ENCODE results near the gene CCDC33.

The CCDC33 gene

DNA sequence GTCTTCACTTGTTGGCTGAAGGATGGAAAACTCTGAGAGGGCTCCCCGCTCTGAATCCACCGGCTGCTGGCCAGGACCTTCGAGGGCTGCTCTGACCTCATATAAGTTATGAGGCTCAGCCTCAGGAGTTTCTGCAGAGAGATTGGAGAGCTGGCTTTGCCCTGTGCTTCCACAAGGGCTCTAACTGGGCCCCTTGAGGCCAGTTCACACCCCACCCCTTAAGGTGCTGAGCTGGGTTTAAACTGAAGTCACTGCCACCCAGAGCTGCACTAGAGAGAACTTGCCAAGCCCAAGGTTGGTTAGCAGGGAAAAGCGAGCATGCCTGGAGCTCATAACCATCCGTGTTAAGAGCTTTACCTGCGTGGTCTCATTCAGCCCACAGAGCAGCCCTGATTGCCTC lies 2.8 kb upstream of the CCDC33 start:
- DNase-seq: no peak

DNA sequence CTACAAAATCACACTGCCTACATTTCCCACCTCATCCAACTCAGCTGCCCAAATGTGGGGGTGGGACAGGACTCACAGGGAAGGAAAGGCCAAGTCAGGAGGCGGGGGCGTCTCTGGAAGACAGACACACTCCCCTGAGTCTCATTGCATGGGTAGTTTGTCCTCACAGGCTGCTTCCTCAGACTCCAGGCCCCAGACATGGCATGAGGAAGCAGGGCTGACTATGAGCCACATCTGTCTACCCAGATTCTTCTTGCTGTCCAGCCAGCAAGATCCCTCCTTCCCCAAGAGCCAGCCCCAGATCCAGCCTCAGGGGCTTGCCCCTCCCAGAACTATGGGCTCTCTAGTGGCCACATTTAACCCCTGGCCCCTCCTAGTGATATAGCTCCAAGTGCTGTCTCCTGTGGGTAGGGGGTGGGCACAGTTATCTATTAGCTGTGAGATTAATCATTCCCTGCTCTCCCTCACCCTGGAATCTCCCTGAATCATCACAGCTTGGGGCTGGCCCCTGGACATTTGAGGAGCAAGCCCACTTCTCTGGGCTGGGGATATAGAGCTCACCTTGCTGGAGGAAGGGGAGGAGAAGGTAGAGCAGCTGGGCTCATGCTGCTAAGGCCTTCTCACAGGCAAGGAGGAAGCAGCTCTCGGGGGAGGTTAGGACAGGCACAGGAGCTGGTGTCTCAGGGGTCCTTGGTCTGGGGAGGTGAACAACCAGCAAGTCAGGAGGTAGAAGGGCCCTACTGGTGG lies 2.1 kb upstream of the CCDC33 start:
- DNase-seq: no peak

DNA sequence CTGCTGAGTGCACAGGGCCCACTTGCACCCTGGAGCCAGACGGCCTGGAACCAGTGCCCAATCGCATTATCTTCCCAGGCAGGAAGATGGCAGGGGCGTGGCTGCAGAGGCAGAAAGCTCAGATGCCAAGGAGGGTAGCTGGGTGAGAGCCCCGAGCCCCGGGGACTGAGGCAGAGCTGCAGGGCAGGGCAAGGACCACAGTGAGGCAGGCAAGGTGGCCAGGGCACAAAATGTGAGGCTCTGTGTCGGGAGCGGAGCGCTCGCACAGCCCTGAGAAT lies 1.6 kb upstream of the CCDC33 start:
- no peak for DNase-seq

DNA sequence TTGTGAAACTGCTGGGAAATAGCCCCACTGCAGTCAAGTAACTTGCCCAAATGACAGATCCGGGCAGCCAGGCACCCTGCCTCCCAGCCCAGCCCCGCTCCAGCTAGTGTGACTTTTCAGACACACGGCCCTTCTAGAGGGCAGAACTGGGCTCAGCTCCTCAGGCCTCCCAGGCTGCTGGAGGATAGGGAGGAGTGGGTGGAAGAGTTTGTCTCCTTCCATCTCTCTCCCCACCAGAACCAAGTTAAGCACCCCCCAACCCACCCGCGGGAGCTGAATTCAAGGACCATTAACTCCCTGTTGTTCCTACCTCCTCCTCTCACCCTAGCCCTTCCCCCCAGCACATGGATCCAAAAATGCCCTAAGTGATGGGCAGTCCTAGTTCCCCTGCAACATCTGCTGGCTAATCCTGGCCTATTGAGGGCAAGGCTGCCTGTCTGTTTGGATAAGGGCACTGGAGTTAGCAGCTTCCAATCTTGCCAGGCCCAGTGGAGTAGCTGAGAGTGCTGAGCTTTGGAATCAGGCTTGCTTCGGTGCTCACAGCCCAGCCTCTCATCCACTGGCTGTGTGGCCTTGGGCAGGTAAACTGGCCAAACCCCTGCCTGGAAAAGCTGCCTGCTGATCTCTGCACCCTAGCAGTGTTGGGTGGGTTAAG lies 3.1 kb downstream of the CCDC33 start:
- DNase-seq: no peak

DNA sequence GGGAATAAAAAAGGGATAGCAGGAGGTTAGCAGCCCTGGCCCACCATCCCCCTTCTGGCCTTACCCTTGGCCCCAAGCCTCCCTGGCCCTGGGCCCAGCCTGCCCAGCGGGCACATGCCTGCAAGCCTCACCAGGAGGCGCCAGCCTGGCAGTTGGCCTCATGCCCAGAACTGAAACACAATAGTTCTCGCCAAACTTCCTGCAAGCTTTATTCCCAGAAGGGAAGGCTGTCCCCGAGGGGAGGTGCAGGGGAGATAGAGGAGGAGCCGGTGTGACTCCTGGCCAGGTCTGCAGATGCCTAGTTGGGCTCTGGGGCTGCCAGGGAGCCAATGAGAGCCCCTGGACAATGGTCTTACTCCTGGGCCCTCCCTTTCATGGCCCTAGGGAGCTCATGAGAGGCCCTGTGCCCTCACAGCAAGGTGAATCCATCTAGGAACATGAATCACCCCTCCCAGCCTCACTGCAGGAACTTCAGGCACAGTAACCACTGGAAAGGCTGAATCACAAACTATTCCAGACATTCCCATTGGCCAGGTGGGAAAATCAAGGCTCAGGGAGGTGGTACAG lies 4.0 kb downstream of the CCDC33 start:
- no peak for DNase-seq

DNA sequence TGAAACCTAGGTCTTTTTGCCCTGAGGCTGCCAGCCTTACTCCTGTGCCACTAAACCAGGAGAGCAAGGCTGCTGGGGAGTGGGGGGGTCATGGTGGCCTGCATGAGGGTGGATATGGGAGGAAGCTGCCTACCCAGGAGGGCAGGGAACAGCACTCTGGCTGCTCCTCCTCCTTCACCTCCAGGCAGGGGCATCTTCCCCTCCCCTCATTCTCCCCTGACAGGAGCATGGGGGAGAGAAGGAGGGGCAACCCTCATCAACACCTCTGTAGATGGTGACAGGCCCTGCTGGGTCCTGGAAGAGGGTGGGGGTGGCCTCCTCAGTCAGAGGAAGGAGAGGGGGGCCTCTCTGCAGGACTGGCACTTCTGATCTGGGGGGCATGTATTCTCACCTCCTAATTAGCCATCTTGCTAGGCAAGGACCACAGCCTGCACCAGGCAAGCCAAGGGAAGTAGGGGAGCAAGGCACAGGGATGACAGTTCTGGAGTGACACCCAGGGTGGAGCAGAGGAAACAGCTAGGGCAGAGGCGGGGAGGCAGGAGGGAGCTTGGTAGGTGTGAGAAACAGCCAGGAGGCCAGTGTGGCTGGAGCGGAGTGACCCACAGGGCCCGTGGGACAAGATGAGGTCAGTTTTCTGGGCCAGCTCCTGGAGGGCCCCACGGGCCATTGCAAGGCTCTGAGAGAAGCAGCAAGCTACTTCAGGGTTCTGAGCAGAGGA lies 4.9 kb downstream of the CCDC33 start:
- DNase-seq: no peak

DNA sequence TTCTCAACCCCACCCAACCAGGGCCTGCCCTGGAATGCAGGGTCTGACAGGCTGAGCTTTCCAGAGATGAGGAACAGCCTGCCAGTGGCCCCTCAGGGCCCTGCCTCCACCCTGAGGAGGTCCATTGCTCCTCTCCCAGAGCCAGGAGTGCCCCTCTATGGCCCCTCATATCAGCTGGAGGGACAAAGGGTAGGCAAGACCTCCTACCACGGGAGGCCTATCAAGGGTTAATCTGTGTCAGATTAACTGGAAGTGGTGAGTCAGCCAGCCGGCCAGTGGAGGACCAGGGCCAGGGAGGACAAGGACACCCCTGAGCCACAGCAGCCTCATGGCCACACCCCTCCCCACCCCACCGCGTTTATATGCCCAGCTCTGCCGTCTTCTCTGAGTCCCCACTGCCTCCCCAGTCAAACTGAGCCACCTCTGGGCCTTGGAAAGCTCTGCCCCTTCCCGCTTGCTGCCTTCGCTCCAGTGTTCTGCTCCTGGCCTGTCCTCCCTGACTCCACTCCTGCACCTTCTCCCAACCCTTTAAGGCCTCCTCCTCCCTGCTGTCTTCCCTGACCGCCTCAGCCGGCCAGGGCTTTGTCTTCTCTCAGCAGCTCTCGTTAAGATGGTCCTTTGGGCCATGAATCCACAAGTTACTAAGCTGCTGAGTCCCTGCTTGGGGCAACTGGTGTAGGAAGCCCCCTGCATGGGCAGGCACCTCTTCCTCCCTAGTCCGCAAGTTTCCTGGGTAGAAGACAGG lies 6.5 kb downstream of the CCDC33 start:
- DNase-seq: no peak

DNA sequence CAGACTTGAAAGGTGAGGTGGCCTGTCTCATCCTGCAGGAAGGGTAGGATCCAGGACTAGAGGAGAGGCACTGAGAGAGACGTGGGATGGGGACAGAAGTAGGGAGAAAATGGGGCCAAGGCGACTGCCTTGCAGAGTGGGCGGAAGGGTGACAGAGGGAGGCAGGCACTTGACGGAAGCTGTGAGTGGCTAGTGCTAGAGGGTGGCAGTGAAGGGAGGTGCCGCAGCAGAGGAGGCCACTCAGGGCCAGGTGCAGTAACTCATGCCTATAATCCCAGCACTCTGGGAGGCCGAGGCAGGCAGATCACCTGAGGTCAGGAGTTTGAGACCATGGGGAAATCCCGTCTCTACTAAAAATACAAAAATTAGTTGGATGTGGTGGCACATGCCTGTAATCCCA lies 7.3 kb downstream of the CCDC33 start:
- no peak for DNase-seq

DNA sequence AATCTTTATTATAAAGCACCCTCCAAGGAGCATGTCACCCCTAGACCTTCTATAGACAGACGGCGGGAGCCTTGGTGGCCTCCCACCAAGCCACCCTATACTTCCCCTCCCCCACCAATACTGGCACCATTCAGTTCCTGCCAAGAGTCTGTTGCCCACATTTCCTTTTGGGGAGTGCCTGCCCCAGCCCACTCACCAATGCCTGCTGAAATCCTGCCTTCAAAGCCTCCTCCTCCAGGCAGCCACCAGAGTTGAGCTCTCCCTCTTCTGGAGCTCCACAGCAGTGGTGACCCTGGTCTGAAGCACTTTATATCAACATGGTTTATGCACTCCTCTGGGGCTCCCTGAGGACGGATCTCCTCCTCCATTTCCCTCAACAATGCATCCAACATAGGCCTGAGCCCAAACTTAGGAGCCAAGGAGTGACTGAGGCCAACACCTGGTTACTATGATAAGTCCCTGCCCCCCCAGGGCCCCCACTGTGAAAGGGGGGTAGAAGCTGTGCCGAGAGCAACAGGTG lies 8.8 kb downstream of the CCDC33 start:
- no peak for DNase-seq

DNA sequence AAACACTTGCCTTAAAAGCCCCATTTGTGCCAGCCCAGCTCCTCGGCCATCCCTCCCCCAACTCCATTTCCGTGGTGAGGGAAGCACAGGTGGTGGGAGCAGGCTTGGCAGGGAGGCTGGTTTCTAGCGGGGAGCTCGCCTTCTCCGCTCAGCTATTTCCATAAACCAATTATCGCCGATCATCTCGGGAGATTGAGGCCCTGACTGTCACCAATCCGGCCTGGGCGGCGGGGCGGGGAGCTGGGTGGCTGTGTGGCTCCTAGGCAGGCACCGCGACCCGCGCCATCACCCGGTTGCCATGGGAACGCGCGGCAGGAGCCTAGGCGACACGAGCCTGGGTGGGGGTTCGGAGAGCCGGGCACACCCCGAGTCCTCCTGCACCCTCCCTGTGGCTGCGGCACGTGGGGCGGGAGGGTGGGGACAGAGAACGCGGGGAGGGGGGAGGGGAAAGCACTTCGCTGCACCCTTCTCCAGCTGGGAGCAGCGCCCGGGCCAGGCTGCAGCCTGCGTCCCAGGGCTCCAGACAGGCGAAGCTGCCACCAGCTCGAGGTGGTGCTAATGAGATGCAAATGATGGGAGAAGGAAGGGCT lies 9.3 kb downstream of the CCDC33 start:
- DNase-seq: peak; percentile 26 to 38

DNA sequence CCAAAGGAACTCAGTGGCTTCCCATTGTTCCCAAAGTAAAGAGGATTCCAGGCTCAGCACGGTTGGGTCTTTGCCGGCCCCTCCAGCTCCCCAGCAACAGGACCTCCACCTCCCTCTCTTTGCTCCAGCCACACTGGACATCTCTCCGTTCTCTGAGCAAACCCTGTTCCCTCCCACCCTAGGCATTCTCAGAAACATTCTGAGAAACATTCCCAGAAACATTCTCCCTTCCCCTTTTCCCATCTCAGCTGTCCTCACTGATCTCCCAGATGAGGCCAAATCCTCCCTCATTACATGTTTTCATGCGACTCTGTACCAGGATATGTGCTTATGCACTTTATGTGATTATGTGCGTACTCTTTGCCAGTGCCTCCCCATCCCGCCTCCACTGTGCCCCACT lies 14.1 kb downstream of the CCDC33 start:
- DNase-seq: no peak

DNA sequence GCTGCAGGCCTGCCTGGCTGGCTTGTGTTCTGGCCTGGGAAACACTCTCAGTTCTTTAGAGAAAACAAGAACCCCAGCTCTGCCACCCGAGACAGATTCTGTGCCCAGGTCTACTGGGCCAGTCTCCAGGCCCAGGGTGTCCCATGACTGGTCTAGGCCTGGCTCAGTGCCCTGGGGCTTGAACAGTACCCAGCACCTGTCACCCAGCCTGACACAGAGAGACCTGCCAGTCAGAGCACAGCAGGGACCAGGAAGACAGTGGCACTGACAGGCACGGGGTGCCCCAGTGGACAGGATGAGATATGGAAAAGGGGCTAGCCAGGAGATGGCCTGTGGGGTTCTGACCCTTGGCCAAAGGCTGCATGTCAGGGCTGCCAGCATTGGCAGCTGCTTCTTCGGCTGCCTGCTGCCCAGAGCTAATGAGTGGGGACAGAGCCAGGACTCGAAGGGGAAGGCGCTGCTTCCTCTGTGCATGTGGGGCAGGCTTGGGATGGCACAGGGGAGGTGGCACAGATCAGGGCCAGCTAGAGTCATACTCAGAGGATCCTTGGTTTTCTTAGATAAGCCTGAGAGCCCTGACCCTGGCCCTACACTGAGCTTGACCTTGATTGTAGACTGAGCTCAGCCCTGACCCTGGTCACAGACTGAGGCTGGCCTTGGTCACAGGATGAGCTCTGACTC lies 15.1 kb downstream of the CCDC33 start:
- DNase-seq: no peak

DNA sequence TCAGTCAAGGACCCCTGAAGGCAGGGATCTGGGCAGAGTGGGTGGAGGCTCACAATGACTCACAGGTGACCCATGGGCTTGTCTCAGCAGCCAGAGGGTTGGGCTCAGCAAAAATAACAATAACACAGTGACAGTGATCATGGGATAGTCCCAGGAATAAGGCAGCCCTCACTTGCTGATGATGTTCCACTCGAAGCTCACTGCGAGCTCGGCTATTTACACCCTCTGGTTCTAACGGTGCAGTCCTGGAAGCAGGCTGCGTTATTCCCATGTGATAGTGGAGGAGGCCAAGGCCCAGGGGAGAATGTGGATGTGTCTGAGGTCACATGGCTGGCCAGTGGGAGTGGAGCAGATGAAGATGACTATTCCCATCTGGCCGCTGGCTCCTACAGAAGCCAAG lies 16.2 kb downstream of the CCDC33 start:
- no peak for DNase-seq

DNA sequence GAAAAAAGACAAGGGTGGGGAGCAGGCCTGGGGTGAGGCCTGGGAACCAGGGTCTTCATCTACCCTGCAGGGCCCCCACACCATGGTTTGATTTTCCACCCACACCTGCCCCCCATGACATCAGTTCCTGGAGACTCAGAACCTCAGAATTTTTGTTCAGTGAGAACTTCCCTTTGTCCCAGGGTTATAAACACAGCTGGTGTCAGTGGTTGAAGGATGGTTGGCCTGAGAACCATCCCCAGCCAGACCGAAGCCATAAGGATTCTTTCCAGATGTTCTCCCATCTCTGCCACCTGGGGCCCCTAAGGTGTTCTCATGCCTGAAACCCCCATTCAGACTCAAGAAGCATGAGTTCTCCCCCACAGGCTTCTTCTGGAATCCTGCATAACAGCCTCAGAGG lies 16.6 kb downstream of the CCDC33 start:
- DNase-seq: no peak

DNA sequence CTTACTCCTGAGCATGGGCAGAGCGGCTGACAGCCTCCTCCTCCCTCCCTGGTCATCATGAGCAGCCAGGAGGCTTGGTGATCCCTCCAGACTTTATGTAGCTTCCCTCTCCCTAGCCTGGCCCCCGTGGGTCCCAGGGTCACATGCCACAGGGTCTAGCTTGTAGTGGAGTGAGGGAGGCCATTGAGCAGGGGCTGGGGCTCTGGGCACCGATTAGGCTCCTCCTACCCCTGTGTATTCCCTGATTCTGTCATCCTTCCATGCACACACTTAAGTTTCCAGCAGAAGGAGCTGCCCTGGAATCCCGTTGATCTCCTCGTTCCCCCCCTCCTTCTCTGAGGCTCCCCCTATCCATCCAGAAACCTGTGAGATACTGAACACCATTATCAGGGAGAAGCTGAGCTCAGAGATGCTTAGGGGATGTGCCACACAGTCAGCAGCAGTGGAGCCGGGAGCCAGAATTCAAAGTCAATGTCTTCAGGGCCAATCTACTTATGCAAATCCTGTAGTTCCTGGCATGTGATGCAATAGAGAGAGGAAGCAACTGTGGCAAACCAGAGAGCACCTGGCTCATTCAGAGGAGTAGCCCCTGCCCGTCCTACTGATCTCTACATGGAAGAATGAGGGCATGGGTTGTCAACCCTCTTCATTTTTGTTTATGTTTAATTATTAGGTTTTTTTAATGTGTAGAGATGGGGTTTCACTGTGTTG lies 17.2 kb downstream of the CCDC33 start:
- DNase-seq: no peak

DNA sequence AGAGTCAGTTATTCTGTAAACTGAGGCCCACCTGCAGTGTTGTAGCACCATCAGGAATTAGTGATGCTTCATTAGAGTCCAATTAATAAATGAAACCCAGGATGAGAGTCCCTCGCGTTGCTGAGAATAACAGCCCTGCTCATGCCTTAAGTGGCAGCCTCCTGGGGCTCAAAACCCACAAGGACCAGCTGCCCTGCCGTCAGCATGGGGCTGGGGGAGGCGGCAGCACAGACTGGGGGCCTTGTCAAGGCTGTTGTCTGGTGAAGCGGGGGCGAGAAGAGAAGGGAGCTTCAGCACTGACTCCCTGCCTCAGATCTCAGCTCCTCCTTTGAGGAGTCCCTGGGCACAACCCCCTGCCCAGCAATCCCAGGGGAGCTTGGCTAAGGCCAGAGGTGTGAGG lies 21.0 kb downstream of the CCDC33 start:
- DNase-seq: no peak

DNA sequence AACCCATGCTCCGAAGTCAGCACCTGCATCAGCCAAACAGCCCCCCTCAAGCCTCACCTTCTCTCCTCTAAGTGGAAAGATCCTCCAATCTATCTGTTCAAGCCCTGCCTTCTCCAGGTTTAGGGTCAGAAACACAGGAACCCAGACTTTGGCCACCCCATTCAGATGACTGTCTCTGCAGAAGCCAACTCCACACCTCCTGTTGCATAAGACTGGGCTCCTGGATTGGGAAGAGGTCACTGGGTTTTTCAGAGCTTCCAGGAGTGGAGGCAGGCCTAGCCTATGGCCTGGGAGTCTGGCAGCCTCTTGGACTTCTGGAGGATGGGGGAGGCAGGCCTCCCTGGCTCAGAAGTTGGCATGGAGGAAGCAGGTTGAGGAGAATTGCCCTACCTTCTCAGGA lies 21.5 kb downstream of the CCDC33 start:
- DNase-seq: no peak

DNA sequence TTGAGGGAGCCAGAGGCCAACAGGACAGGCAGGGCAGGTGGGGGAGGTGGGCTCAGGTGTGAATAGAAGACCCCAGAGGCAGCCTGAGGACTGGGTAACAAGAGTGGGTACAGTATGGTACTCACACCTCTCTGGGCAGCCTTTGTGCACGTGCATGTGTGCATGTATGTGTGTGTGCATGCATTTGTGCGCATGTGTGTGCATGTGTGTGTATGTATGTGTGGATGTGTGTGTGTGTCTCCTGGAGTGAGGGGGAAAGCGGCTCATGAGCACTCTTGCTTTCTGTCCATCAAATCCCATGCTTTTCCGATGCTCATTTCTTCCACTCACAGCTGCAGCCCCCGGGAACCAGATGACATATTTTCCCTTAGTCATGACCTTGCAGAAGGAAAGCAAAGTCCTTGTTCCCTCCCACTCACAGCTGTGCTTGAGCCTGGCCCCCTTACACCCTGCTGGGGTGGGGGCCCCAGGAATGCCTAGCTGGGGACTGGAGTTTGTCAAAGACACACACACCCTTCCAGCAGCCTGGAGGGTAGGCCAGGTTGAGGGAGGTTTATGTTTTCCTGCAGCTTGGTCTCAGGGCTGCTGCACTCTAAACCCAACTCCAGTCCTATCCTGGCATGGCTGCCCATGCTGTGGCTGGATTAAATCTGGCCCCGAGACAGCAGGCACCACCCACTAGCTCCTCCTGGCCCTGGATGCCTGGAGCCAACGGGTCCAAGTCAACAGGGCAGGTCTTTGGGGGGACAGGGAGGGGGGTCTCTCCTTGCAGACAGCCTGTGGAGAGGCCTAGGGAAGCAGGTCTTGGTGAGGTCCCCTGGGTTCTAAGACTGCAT lies 22.5 kb downstream of the CCDC33 start:
- DNase-seq: no peak

DNA sequence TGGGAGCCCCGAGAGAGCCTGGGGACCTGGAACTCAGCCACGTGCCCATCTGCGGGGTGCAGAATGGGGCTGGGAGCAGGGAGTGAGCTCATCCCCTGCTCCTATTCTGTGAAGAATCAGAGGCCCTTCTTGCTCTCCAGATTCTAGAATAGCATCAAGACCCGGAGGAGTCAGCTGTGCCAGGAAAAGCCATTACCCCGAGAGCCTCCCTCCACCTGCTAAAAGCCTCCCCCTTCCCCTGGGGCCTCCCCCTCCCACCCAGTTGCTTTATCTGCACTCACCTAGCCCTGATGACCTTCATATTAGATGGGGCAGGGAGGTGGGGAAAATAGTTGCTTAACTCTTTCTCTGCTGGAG lies 23.1 kb downstream of the CCDC33 start:
- DNase-seq: no peak

DNA sequence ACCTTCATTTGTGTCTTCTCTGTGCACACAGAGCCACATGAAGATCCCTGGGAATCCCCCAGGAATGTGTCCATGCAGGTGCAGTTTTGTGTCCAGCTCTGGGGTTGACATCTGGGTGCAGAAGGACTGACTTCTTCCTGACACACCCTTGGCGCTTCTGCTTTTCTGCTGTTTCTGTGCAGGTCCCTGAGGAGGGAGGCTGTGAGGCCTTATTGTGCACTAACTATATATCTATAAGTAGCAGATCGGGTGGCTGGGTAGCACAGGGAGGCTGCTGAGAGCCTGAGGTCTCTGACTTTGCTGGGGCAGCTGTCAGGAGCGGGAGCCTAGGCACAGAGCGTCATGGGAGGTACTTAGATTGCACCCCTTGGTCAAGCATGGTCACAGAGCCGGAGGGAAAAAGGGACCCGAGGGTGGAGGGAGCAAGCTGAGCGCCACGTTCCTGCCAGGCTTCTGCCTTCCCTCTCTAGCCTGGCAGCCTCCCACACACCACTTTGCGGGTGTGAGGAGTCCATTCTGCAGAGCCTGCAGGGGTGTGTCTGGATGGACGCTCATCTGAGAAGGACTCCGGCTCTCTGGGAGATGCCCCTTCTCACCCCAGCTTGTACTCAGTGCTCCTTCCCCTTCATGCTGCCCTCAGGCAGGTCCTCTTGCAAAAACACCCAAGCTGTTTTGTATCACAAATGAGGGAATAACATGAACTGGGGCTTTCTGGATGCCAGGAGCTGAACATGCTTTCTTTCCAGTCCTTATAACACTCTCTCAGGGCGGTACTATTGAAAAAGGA lies 23.9 kb downstream of the CCDC33 start:
- DNase-seq: no peak

Data from activated T-cell treated with anti-CD3 and anti-CD28 coated beads, Interleukin-2, amount 50 U/mL, for 48 hours (primary cell).